Erythroblast (primary cell): ENCODE measurements around the gene PIM3.

ENCODE experiments used
- GATA1 ChIP-seq: IDR thresholded peaks from 2 replicates; pipeline ENCODE4 v1.6.1; 2011; ENCODE audit warnings: low read depth, mild to moderate bottlenecking, control low read depth, low read length, moderate library complexity
- POLR2A ChIP-seq: IDR thresholded peaks from 2 replicates; pipeline ENCODE4 v1.6.1; 2011; ENCODE audit warnings: mild to moderate bottlenecking, low read length

- TF ChIP-seq POLR2A (no peak), GATA1 (no peak)
These were observed 5.5 kb upstream of the PIM3 start for GRCh38 chr22:49954991-49955580.
